ENCODE results near the gene TRIM62. TPM values are rescaled to one million over a fixed set of nuclear protein-coding genes. Genes with fewer than 3 reads are reported as not detected.
A peak's percentile ranks its signal among the peaks of the same experiment; 100 is the strongest.

Gene TRIM62
- total RNA-seq, 1 donor from 2014 or later: 1.4 TPM

DNA sequence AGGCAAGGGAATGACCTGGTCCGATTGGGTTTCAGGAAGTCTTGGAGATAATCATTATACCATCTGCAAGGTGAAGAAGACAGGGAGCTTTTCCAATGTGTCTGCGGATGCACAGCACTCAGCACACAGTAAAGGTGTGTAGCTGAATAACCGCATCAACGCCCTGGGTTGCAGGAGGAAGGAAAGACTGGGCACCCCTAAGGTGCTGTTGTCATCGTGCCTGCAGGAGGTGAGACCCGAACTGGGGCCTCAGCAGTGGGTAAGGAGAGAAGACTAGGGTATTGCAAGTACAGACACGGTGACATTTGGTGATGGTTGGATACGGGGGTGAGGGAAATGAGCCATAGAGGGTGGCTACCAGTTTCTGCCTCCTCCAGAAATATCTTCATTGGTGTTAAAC, 1.1 kb upstream of the TRIM62 start:
- no peak for TF ChIP-seq EZH2 (IDR thresholded peaks at IDR 0.05)
- TF ChIP-seq EZH2phosphoT487 (IDR thresholded peaks at IDR 0.05): no peak
- TF ChIP-seq, protein P1, sequence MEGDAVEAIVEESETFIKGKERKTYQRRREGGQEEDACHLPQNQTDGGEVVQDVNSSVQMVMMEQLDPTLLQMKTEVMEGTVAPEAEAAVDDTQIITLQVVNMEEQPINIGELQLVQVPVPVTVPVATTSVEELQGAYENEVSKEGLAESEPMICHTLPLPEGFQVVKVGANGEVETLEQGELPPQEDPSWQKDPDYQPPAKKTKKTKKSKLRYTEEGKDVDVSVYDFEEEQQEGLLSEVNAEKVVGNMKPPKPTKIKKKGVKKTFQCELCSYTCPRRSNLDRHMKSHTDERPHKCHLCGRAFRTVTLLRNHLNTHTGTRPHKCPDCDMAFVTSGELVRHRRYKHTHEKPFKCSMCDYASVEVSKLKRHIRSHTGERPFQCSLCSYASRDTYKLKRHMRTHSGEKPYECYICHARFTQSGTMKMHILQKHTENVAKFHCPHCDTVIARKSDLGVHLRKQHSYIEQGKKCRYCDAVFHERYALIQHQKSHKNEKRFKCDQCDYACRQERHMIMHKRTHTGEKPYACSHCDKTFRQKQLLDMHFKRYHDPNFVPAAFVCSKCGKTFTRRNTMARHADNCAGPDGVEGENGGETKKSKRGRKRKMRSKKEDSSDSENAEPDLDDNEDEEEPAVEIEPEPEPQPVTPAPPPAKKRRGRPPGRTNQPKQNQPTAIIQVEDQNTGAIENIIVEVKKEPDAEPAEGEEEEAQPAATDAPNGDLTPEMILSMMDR (IDR thresholded peaks at IDR 0.05): no peak
- H3K4me1 ChIP-seq: peaks cover 9% of the 10 kb centered on the region
- H2AFZ ChIP-seq (replicated peaks): no peak overlapping the region
- peaks cover 6% of the 10 kb centered on the region for H4K20me1 ChIP-seq (ENCODE audit: low read depth)
- H3K27me3 ChIP-seq: peaks cover 17% of the 10 kb centered on the region
- no peaks in the 10 kb centered on the region for H3K36me3 ChIP-seq
- Mint-ChIP-seq H3K4me3 (peak overlapping the region; percentile 94), H3K4me1 (peaks cover 32% of the 10 kb centered on the region), H3K9me3 (no peaks in the 10 kb centered on the region), H3K36me3 (no peaks in the 10 kb centered on the region), H3K27me3 (ENCODE audit: insufficient read depth, low read depth) (peaks cover 11% of the 10 kb centered on the region), H3K27ac (peak overlapping the region; percentile 27)
- H3K27ac ChIP-seq: no peak overlapping the region
- H3K9me3 ChIP-seq (ENCODE audit: low read depth): no peaks in the 10 kb centered on the region
- H3K4me3 ChIP-seq: peak overlapping the region; percentile 76
- H3F3A ChIP-seq (ENCODE audit: low read depth): peaks cover 7% of the 10 kb centered on the region
- H3K9ac ChIP-seq: no peak overlapping the region
- no peak for DNase-seq (ENCODE audit: low spot score)
- peak overlapping the region; percentile 88 for H3K4me2 ChIP-seq
- no peaks in the 10 kb centered on the region for H3K79me2 ChIP-seq (ENCODE audit: low read depth)

DNA sequence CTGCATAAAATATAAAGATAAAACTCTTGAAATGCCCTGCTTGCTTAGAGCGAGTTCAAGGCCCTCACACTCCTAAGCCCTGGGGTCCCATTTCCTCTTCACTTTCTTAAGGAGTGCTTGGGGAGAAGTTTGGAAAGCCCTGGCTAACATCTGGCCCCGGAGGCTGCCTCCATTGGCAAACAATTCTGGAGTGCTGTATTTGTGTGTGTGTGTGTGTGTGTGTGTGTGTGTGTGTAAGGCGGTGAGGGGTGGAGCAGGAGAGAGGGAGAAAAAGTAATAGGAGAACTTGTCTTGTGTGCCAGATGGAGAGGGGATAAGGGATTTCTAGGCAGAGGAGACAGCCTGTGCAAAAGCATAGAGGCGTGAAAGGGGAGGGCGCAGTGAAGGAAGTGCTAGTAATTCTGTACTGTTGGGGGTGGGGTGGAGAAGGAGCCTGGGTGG, 578 bp upstream of the TRIM62 start:
- Histone ChIP-seq H3K4me2 (peak overlapping the region; percentile 88), H3F3A (ENCODE audit: low read depth) (peaks cover 7% of the 10 kb centered on the region), H3K27me3 (peaks cover 17% of the 10 kb centered on the region), H3K9ac (no peak overlapping the region), H3K9me3 (ENCODE audit: low read depth) (no peaks in the 10 kb centered on the region), H3K27ac (no peak overlapping the region), H4K20me1 (ENCODE audit: low read depth) (peaks cover 6% of the 10 kb centered on the region), H3K79me2 (ENCODE audit: low read depth) (no peaks in the 10 kb centered on the region), H3K36me3 (no peaks in the 10 kb centered on the region), H2AFZ (replicated peaks) (no peak overlapping the region), H3K4me1 (peaks cover 9% of the 10 kb centered on the region), H3K4me3 (peak overlapping the region; percentile 76)
- H3K27ac Mint-ChIP-seq: peak overlapping the region; percentile 27
- H3K9me3 Mint-ChIP-seq: no peaks in the 10 kb centered on the region
- peak overlapping the region; percentile 94 for H3K4me3 Mint-ChIP-seq
- peaks cover 8% of the 10 kb centered on the region for H3K27me3 Mint-ChIP-seq (ENCODE audit: insufficient read depth, low read depth)
- no peaks in the 10 kb centered on the region for H3K36me3 Mint-ChIP-seq
- peak; percentile 45 for DNase-seq (ENCODE audit: low spot score)
- H3K4me1 Mint-ChIP-seq: peaks cover 32% of the 10 kb centered on the region
- TF ChIP-seq, protein P1 (IDR thresholded peaks at IDR 0.05): no peak
- TF ChIP-seq EZH2phosphoT487 (IDR thresholded peaks at IDR 0.05): no peak

DNA sequence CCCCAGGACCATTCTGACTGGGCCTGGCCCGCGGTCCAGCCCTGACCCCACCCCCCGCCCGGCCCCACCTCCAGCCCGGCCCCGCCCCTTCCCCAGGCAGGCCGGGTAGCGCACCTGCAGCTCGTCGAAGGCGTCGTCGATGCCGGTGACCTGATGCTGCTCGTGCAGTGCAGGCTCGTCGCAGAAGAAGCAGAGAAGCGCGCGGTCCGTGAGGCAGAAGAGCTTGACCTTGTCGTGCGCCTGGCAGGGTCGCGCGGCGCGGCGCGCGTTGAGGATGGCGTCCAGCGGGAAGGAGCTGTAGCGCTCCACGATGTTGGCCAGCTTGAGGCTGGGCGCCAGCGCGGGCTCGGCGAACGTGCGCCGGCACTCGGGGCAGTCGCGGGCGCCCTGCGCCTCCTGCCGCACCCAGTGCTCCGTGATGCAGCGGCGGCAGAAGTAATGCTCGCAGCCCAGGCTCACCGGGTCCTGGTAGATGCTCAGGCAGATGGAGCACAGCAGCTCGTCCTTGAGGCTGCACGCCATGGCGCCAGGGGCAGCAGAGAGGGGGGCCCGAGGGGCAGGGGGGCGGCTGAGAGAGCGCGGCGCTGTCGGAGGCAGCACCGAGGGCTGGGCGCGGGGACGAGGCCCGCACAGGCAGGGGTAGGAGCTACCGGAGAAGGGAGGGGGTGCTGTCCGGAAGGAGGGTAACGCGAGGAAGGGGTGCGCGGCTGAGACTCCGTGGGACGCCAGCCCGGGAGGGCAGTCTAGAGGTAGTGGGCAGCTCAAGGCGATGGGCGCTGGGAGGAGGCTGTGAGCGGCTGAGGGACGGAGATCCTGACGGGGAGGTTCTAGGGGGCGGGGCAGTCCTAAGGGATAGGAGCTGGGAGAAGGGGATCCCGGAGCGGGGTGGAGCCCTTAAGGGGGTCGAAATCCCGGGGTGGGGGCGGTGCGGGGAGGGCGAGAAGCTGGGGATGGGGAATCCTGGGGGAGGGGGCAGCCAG, 642 bp downstream of the TRIM62 start:
- Histone ChIP-seq H3K4me3 (peak overlapping the region; percentile 76), H3K9me3 (ENCODE audit: low read depth) (no peaks in the 10 kb centered on the region), H3K36me3 (no peaks in the 10 kb centered on the region), H3F3A (ENCODE audit: low read depth) (peaks cover 7% of the 10 kb centered on the region), H3K27me3 (peaks cover 17% of the 10 kb centered on the region), H3K4me1 (peaks cover 9% of the 10 kb centered on the region), H3K27ac (no peak overlapping the region), H3K79me2 (ENCODE audit: low read depth) (no peaks in the 10 kb centered on the region), H3K4me2 (peak overlapping the region; percentile 88), H3K9ac (no peak overlapping the region), H4K20me1 (ENCODE audit: low read depth) (peaks cover 6% of the 10 kb centered on the region), H2AFZ (replicated peaks) (peak overlapping the region; percentile 48)
- Mint-ChIP-seq H3K27ac (no peak overlapping the region), H3K9me3 (no peaks in the 10 kb centered on the region), H3K36me3 (no peaks in the 10 kb centered on the region), H3K27me3 (ENCODE audit: insufficient read depth, low read depth) (peaks cover 8% of the 10 kb centered on the region), H3K4me1 (peaks cover 32% of the 10 kb centered on the region), H3K4me3 (peak overlapping the region; percentile 94)
- TF ChIP-seq, protein P1 (IDR thresholded peaks at IDR 0.05): no peak
- TF ChIP-seq EZH2phosphoT487 (IDR thresholded peaks at IDR 0.05): peak; percentile 26
- peak; percentile 33 for TF ChIP-seq EZH2 (IDR thresholded peaks at IDR 0.05)
- DNase-seq (ENCODE audit: low spot score): peak; percentile 79
